Lower lobe of right lung (tissue), 2 donors: Measurements from ENCODE around the gene MMP13. TPM values are rescaled to one million over a fixed set of nuclear protein-coding genes. Genes with fewer than 3 reads are reported as not detected.

Experiments
- ATAC-seq, 2 donors: fragments of 200-7000 bp; cut with Tn5 transposase; one replicate each; pipeline ENCODE4 v1.9.1; 2020 to 2022; ENCODE audit warnings: mild to moderate bottlenecking in 2 of 2, moderate library complexity in 2 of 2
- DNase-seq: peaks from one replicate; pipeline ENCODE4 v3.0.0-alpha.2; 2020
- H3K27ac ChIP-seq: fragments of 200-600 bp; one replicate; pipeline ENCODE4 v1.8.0; 2022
- H3K27me3 ChIP-seq: fragments of 200-600 bp; one replicate; pipeline ENCODE4 v1.8.0; 2022; ENCODE audit warnings: low read depth
- H3K36me3 ChIP-seq: fragments of 200-600 bp; one replicate; pipeline ENCODE4 v1.8.0; 2022; ENCODE audit warnings: mild to moderate bottlenecking
- H3K4me1 ChIP-seq: fragments of 200-600 bp; one replicate; pipeline ENCODE4 v1.8.0; 2022
- H3K4me3 ChIP-seq: fragments of 200-600 bp; one replicate; pipeline ENCODE4 v1.8.0; 2022; ENCODE audit warnings: mild to moderate bottlenecking
- H3K9me3 ChIP-seq: fragments of 200-600 bp; one replicate; pipeline ENCODE4 v1.8.0; 2022
- CTCF ChIP-seq: fragments of 200-600 bp; IDR thresholded peaks from one replicate; pipeline ENCODE4 v1.8.0; 2022; ENCODE audit warnings: antibody characterized with exemption, mild to moderate bottlenecking
- intact Hi-C: fragments of 100-400 bp; cut with DNase I; formaldehyde crosslinking; loops from one replicate; pipeline ENCODE4 v1.11.0; 2022
- total RNA-seq: library from RNA; stranded (reverse); fragmentation: NEBNext Ultra II Directional; extraction: Animal tissue kit (Norgen Biotek cat#: 25700); gene quantifications from one replicate; pipeline ENCODE4 v1.2.1, GENCODE V29; 2021
- donor health status: DM: no; HTN: yes; CAD: no; lungs with severe emphysema.

MMP13 gene
- total RNA-seq, 1 donor from 2014 or later, result not detected

GRCh38 chr11:102925988-102926387 lies 29.5 kb downstream of the MMP13 start:
- Histone ChIP-seq H3K27ac (no peak overlapping the region), H3K9me3 (no peaks in the 10 kb centered on the region), H3K27me3 (no peaks in the 10 kb centered on the region), H3K4me1 (peaks cover 10% of the 10 kb centered on the region), H3K36me3 (no peaks in the 10 kb centered on the region), H3K4me3 (no peak overlapping the region)
- ATAC-seq, result no peak
- DNase-seq, result no peak
- TF ChIP-seq CTCF, result no peak
- intact Hi-C loops, result no loop called here

- no peak for TF ChIP-seq CTCF
- Histone ChIP-seq H3K4me1 (peaks cover 10% of the 10 kb centered on the region), H3K4me3 (no peak overlapping the region), H3K36me3 (no peaks in the 10 kb centered on the region), H3K27me3 (no peaks in the 10 kb centered on the region), H3K9me3 (no peaks in the 10 kb centered on the region), H3K27ac (no peak overlapping the region)
- no peak for DNase-seq
- intact Hi-C loops, result no loop called here
- ATAC-seq, result peak in 1 of 2 donors; percentile 43
These were observed 30.6 kb downstream of the MMP13 start for GRCh38 chr11:102924851-102925380.

GRCh38 chr11:102921587-102922220 lies 33.8 kb downstream of the MMP13 start:
- H3K4me1 ChIP-seq, result peaks cover 9% of the 10 kb centered on the region
- H3K4me3 ChIP-seq, result no peak overlapping the region
- no peak for ATAC-seq
- no peak for TF ChIP-seq CTCF
- DNase-seq, result no peak
- H3K27me3 ChIP-seq, result no peaks in the 10 kb centered on the region
- H3K9me3 ChIP-seq, result no peaks in the 10 kb centered on the region
- H3K36me3 ChIP-seq, result no peaks in the 10 kb centered on the region
- intact Hi-C loops, result no loop called here
- H3K27ac ChIP-seq, result no peak overlapping the region

- H3K36me3 ChIP-seq, result no peaks in the 10 kb centered on the region
- H3K4me1 ChIP-seq, result no peaks in the 10 kb centered on the region
- intact Hi-C loops, result no loop called here
- no peaks in the 10 kb centered on the region for H3K27me3 ChIP-seq
- H3K4me3 ChIP-seq, result no peak overlapping the region
- ATAC-seq (peak; percentile 75 to 80), DNase-seq (no peak)
- TF ChIP-seq CTCF, result no peak
- H3K27ac ChIP-seq, result no peak overlapping the region
- H3K9me3 ChIP-seq, result no peaks in the 10 kb centered on the region
These were observed 35.3 kb downstream of the MMP13 start for GRCh38 chr11:102920118-102920684.

GRCh38 chr11:102915044-102915375 lies 40.5 kb downstream of the MMP13 start:
- H3K4me1 ChIP-seq, result no peaks in the 10 kb centered on the region
- no peak overlapping the region for H3K4me3 ChIP-seq
- H3K9me3 ChIP-seq, result no peaks in the 10 kb centered on the region
- DNase-seq (no peak), ATAC-seq (no peak)
- no peaks in the 10 kb centered on the region for H3K27me3 ChIP-seq
- no peaks in the 10 kb centered on the region for H3K36me3 ChIP-seq
- H3K27ac ChIP-seq, result no peak overlapping the region
- no peak for TF ChIP-seq CTCF
- intact Hi-C loops, result no loop called here
